Renal pelvis (tissue), 4 donors: ENCODE measurements around the gene L1CAM. TPM values are rescaled to one million over a fixed set of nuclear protein-coding genes. Genes with fewer than 3 reads are reported as not detected.

Experiments
- DNase-seq: peaks from one replicate; pipeline ENCODE4 v3.0.0-alpha.2; 2013
- polyA plus RNA-seq, 3 donors: library from polyadenylated mRNA; unstranded; fragments of 120-200 nt; gene quantifications; one replicate each; pipeline ENCODE4 v1.2.1, GENCODE V29; 2013; ENCODE audit not compliant: insufficient read length in 3 of 3

Gene L1CAM
- polyA plus RNA-seq, 3 donors = 54.8 to 71.6 (median 56.3) TPM

DNA sequence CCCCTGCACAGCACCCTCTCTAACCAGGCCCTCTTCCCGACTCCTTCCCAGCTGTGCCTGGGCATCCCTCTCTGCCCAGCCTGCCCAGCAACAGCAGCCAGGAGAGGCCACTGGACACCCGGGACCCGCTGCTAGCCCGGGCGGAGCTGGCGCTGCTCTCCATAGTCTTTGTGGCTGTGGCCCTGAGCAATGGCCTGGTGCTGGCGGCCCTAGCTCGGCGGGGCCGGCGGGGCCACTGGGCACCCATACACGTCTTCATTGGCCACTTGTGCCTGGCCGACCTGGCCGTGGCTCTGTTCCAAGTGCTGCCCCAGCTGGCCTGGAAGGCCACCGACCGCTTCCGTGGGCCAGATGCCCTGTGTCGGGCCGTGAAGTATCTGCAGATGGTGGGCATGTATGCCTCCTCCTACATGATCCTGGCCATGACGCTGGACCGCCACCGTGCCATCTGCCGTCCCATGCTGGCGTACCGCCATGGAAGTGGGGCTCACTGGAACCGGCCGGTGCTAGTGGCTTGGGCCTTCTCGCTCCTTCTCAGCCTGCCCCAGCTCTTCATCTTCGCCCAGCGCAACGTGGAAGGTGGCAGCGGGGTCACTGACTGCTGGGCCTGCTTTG is 19.6 kb upstream of the L1CAM start:
- no peak for DNase-seq

DNA sequence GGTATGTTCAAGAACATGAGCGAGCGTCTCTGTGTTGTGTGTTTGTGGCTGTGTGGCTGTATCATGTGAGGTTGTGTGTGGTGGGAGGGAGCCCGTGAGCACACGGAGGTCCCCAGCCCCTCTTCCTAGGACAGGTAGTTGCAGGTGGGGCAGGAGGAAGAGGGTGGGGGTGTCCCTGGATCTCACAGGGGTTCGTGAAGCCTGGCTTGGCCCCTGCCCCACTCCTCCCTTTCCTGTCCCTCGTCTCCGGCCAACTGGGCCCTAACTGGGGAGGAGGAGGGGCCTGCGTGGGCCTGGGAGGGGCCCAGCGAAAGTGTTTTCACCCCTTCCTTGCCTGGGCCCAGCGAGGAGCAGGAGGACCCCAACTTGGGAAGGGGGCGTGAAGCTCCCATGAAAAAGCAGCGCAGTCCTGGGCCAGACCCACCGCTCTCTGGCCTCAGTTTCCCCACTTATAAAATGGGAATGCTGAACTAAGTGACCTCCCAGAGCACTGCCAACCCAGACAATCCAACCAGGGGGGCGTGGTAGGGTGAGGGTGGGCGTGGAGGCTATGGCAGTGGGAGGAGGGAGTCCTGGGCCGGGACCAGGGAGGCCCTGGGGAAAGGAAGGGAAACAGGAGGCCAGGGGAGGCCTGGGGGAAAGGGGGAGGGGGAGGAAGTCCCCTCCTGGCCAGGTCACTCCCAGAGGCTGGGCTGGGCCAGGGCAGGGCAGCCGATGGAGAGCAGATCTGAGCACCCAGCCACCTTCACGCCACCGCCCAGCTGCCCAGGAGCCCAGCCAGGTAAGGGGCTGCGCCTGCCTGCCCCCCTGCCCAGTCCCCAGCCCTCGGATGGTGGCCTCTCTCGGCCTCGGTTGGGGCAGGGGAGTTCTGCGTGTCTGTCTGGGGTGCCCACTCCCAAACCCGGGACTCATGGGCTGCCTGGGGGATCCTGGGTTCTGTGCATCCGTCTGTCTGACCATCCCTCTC is 18.3 kb upstream of the L1CAM start, which contains the start of gene AVPR2:
AVPR2 (plus strand) TSS at position 683 of the 967 bp plus-strand sequence. CDS start 473 bp downstream, outside the sequence.
- no peak for DNase-seq

DNA sequence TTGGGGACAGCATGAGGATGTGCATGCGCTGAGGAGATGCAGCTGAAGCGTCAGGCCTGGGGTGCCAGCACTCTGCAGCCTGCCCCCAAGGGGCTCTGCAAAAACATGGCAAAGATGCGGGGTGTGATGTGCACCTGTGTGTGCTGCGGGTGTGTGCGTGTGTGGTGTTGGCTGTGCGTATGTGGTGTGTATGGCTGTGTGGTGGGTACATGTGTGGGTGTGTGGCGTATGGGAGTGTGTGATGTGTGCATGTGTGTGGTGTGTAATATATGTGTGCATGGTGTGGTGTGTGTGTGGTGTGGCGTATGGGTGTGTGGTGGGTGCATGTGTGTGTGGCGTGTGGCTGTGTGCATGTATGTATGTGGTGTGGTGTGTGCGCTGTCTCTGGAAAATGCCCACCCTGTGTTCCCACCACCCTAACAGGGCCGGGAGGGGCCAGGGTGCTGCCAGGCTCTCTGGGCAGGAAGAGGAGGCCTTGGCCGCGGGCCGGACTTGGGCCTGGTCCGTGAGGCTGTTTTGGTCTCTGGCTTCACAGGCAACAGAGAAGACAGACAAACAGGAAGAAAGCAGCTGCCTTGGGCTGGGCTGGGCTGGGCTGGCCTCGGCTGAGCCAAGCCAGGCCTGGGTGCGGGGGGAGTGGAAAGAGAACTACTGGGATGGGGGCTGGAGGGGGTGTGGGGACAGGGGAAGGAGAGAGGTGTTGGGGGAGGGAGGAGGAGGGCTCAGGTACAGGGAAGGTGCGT is 17.4 kb upstream of the L1CAM start:
- no peak for DNase-seq

- DNase-seq = no peak
Measured at GRCh38 chrX:153902385-153902784, 16.4 kb upstream of the L1CAM start.

- no peak for DNase-seq
Measured at GRCh38 chrX:153901753-153902140, 15.8 kb upstream of the L1CAM start.

GRCh38 chrX:153900831-153901752 is 15.1 kb upstream of the L1CAM start:
- no peak for DNase-seq

GRCh38 chrX:153897899-153898298 is 11.9 kb upstream of the L1CAM start:
- no peak for DNase-seq

DNA sequence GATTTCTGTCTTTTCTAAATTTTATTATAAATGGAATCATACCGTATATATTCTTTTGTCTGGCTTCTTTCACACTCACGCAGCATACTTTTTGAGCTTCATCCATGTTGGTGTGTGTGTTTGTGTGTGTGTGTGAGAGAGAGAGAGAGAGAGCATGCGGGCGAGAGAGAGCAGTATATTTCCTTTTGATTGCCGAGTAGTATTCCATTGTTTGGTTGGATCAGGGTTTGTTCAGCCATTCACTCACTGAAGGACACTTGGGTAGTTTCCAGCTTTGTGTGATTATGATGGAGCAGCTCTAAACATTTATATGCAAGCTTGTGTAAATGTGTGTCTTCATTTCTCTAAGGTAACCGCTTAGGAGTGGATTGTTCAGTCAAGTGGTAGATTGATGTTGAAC is 3.1 kb upstream of the L1CAM start:
- DNase-seq = no peak

GRCh38 chrX:153888344-153888743 is 2.4 kb upstream of the L1CAM start:
- DNase-seq = no peak

DNA sequence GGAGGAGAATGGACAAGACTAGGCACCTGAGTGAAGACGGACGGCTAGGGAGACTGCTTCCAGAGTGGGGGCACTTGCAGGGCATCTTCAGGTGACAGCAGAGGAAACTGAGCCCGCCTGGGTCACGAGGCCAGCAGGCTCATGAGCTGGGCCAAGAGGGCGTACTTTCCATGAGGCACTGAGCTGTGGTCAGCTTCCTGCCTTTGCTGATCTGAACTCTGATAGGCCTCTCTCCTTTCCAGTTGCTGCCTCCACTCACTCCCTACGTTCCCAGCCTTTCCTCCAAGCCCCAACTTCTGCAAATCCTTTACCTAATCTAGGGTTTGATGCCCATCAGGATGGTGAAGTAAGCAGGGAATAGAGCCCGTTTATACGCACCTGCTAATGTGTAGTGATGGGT is 1.4 kb upstream of the L1CAM start:
- DNase-seq = no peak

GRCh38 chrX:153886915-153887314 is 942 bp upstream of the L1CAM start:
- peak; percentile 51 for DNase-seq

DNA sequence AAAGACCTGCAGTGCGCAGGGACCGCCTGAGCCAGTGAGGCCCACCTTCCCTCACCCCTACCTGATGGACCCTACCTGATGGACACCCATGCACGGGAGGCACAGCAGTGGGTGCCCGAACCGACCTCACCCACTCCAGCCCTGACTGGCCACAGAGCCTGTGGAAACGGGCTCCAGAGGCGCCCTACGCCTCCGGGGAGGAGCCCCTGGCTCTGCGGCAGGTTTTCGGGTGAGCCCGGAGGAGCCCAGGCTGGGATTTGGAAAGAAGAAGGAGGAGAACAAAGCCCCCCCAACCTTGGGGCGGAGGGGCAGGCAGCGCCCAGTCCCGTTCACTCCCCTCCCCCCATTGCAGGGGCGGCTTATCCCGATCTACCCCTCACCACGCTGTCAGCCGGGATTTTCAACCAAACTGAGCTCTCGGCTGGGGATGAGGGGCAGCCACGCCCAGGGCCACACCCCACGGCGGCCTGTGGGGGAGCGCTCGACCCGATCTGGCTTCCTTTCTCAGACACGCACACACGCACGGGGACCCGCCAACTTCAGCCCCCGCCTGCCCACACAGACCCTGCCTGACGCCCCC is 675 bp downstream of the L1CAM start:
- no peak for DNase-seq

GRCh38 chrX:153884590-153884989 is 1.4 kb downstream of the L1CAM start:
- DNase-seq = no peak

- DNase-seq = no peak
Measured at GRCh38 chrX:153884136-153884535, 1.8 kb downstream of the L1CAM start.

DNA sequence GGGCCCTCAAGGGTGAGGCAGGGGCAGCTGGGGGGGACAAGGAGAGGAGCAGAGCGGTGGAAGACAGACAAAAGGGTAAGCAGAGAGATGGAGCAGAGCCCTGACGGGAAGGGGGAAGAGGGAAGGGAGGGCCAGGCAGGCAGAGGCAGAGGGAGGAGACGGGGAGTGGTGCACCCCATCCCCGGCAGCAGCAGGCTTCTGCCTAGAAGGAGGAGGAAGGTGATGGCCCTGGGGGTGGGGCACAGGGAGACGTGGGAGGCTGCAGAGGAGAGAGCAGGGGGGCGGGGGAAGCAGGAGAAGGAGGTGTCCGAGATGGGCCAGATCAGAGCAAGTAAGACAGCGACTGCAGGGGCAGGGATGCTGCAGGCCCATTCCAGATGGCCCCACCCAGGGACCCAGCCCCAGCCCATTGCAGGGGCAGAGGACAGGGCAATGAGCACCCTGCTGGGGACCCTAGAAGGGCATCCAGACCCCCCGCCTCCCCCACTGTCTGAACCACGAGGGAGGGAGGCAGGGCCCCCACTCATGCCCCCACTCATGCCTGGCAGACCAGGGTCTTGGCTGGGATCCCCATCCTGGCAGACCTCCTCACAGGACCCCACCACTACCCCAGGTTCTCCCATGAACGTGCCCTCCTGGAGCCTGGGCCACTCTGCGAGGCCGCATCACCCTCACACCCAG is 2.7 kb downstream of the L1CAM start:
- DNase-seq = no peak

DNA sequence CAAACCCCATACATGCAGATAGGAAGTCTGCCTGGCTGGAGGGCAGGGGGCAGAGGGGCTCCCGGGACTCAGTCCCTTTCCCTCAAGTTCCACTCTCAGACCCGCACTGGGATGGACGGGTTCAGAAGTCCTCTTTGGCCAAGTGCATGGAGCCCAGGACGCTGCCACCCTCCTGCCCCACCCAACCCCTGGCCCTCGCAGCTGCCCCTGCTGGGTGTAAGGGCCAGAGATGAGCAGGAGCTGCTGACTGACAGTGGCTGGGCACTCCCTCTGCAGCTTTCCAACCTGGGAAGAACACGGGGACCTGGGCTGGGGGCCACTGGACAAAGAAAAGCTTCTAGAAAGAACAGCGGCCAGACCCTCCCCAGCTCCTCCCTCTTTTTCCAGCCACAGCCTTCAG is 3.4 kb downstream of the L1CAM start:
- DNase-seq = no peak

DNA sequence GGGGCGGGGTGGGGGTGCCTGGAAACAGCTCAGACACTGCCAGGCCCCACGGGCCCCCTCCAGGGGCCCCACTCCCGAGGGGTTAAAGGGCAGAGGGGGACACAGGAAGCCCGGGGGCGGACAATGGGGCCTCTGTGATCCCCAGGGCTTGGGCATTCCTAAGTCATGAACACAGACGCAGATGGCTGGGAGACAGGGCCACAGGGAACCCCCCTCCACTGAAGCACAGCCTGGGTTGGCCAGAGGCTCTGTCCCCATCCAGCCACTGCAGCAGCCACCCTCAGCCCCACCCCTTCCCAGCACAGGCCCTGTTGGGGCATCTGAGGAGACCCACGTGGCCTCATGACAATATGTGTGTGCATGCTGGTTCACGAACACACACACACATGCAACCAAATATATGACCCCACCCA is 3.9 kb downstream of the L1CAM start:
- DNase-seq = no peak

DNA sequence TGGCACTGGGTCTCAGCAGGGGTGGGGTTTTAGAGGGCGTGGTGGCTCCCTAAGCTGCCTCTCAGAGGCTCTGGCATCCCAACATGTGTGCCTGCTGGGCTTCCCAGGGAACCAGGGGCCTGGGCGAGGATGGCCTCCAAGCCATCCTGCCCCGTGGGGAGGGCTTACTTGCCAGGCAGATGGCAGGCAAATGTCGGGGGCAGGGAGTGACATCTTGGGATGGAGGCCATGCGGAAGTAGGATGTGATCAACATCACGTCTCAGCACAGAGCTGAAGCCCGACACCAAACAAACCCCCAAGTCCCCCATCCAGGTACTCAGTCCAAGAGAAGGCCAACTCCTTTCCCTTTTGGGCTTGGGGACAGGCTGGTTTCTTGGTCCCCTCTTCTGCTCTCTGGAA is 4.7 kb downstream of the L1CAM start:
- no peak for DNase-seq

GRCh38 chrX:153880440-153880815 is 5.5 kb downstream of the L1CAM start:
- DNase-seq = no peak

DNA sequence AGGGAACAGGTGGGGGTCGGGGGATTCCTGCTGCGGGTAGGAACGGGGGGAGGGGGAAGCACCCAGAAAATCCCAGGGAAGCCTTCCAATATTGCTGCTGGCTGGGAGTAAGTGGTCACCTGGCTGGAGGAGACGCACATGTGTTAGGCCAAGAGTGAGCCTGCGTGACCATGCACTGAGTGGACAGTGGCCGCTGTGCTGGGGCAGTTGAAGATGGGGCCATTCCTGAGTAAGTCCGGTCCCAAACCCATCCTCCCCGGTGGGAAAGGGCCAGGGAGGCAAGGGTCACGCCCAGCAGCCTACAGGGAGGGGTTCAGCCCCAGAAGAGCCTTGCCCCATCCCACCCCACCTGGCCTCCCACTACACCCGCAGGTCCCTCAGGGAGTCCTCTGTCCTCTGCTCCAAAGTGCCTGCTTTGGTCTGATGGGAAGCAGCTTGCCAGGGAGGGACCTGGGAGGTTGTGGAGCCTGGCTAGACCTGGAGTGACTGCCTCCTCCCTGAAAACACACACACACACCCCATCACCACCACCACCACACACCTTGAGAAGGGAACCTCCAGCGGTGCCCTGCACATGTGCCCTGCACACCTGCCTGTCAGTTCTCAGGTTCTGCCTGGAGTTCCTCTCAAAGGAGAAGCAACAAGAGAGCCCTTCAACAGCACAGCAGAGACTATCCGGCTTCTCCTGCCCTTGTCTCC is 6.1 kb downstream of the L1CAM start:
- no peak for DNase-seq
